ENCODE data around the gene IGFBP6. TPM values are rescaled to one million over a fixed set of nuclear protein-coding genes. Genes with fewer than 3 reads are reported as not detected.

Gene IGFBP6
- total RNA-seq, 2 experiments from 2014 or later, result 1.3 to 2.4 TPM

- Mint-ChIP-seq H3K27me3 (no peaks in the 10 kb centered on the region), H3K9me3 (ENCODE audit: low read depth) (no peaks in the 10 kb centered on the region), H3K27ac (peak overlapping the region; percentile 48)
Measured at GRCh38 chr12:53065975-53066931, 31.2 kb upstream of the IGFBP6 start.

GRCh38 chr12:53067074-53067992 lies 30.1 kb upstream of the IGFBP6 start:
- H3K27ac Mint-ChIP-seq, result no peak overlapping the region
- ATAC-seq, result peak; percentile 45
- intact Hi-C loops (cut with DNase I, micrococcal nuclease), result loop anchor here in 1 of 2 experiments (10.0 kb wide), 1 partner anchor 127 kb away; no protein-coding TSS in a partner anchor

More at GRCh38 chr12:53065975-53066931, 31.2 kb upstream of the IGFBP6 start:
- ATAC-seq (peak; percentile 78), DNase-seq (peak; percentile 85)
- ChIA-PET CTCF (interaction anchor here (0.6 to 15.8 kb wide), 47 partner anchors 9 to 714 kb away, joined by 3 to 277 read pairs (median 4); partner anchors contain the start of genes AAAS, ESPL1, IGFBP6 and SOAT2), POLR2A (interaction anchor here (0.6 to 2.0 kb wide), 4 partner anchors 13 to 70 kb away, joined by 3 to 6 read pairs (median 5); partner anchors contain the start of genes SOAT2 and SPRYD3)
- no peak overlapping the region for H3K4me3 Mint-ChIP-seq
- peaks cover 21% of the 10 kb centered on the region for H3K36me3 Mint-ChIP-seq (ENCODE audit: low read depth)
- intact Hi-C loops (cut with DNase I, micrococcal nuclease), result loop anchor here (1.0 to 10.0 kb wide), 3 partner anchors 33 to 131 kb away; no protein-coding TSS in a partner anchor
- peaks cover 7% of the 10 kb centered on the region for H3K4me1 Mint-ChIP-seq

DNA sequence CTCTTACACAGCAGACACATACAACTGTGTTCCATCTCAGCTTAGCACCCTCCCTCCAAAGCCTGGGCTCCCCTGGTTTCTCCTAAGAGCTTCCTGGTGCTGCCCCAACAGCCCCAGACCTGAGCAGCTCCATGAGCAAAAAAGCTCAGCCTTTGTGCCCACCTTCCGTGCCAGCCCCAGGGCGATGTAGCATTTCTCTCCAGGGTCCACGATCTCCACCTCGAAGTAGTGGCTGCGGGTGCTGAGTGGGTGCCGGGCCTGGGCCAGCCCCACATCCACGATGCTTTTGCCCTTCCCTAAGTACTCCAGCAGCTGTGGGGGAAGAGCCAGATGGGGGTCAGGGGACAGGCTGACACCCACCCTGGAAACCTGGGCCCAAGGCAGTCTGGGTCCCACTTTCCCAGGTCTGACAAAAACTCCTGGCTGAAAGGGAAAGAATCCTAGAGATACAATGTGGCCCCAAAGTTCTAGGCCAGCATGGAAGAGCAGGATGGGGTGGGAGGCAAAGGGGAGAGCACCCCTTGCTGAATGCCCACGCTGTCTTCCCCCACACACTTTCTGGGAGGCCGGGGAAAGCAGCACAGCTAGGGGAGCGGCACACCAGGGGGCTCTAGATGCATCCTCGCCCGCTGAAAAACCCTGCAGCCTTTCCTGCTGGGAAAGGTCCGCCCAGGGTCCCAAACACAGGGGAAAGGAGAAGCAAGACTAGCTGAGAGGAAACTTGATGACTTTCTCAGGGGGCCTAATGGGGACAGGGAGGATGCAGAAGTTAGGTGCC lies 29.3 kb upstream of the IGFBP6 start:
- DNase-seq (no peak), ATAC-seq (no peak)
- Mint-ChIP-seq H3K36me3 (ENCODE audit: low read depth) (peaks cover 24% of the 10 kb centered on the region), H3K4me3 (no peak overlapping the region), H3K27me3 (no peaks in the 10 kb centered on the region), H3K27ac (no peak overlapping the region), H3K9me3 (ENCODE audit: low read depth) (no peaks in the 10 kb centered on the region), H3K4me1 (peaks cover 7% of the 10 kb centered on the region)
- intact Hi-C loops (cut with DNase I, micrococcal nuclease), result loop anchor here in 1 of 2 experiments (10.0 kb wide), 1 partner anchor 127 kb away; no protein-coding TSS in a partner anchor
- POLR2A ChIA-PET, result no interaction called here
- CTCF ChIA-PET, result interaction anchor here (0.8 to 15.8 kb wide), 5 partner anchors 13 to 130 kb away, joined by 4 to 277 read pairs (median 4); partner anchors contain the start of genes IGFBP6, SOAT2 and SPRYD3

More at GRCh38 chr12:53067074-53067992, 30.1 kb upstream of the IGFBP6 start:
- CTCF ChIA-PET, result interaction anchor here (0.8 to 15.8 kb wide), 9 partner anchors 13 to 131 kb away, joined by 3 to 277 read pairs (median 6); partner anchors contain the start of genes IGFBP6, SOAT2 and SPRYD3
- no peaks in the 10 kb centered on the region for H3K27me3 Mint-ChIP-seq
- peaks cover 21% of the 10 kb centered on the region for H3K36me3 Mint-ChIP-seq (ENCODE audit: low read depth)
- POLR2A ChIA-PET, result interaction anchor here (0.7 to 2.0 kb wide), 2 partner anchors 12 to 36 kb away, joined by 4 to 6 read pairs; partner anchors contain the start of genes SOAT2 and SPRYD3
- peaks cover 7% of the 10 kb centered on the region for H3K4me1 Mint-ChIP-seq
- no peak overlapping the region for H3K4me3 Mint-ChIP-seq
- no peaks in the 10 kb centered on the region for H3K9me3 Mint-ChIP-seq (ENCODE audit: low read depth)
- peak; percentile 5 for DNase-seq

- H3K27me3 Mint-ChIP-seq, result no peaks in the 10 kb centered on the region
- ChIA-PET CTCF (interaction anchor here (0.5 to 15.8 kb wide), 4 partner anchors 12 to 229 kb away, joined by 3 to 277 read pairs (median 79); partner anchors contain the start of genes IGFBP6, SOAT2 and SPRYD3), POLR2A (no interaction called here)
- H3K9me3 Mint-ChIP-seq (ENCODE audit: low read depth), result no peaks in the 10 kb centered on the region
- peaks cover 8% of the 10 kb centered on the region for H3K4me1 Mint-ChIP-seq
- no peak overlapping the region for H3K27ac Mint-ChIP-seq
- peaks cover 25% of the 10 kb centered on the region for H3K36me3 Mint-ChIP-seq (ENCODE audit: low read depth)
- intact Hi-C loops (cut with DNase I, micrococcal nuclease), result loop anchor here in 1 of 2 experiments (10.0 kb wide), 1 partner anchor 126 kb away; no protein-coding TSS in a partner anchor
- DNase-seq (no peak), ATAC-seq (no peak)
- H3K4me3 Mint-ChIP-seq, result no peak overlapping the region
Measured at GRCh38 chr12:53068811-53069585, 28.5 kb upstream of the IGFBP6 start.

GRCh38 chr12:53069621-53070410 lies 27.7 kb upstream of the IGFBP6 start:
- ATAC-seq, result no peak
- no peaks in the 10 kb centered on the region for H3K9me3 Mint-ChIP-seq (ENCODE audit: low read depth)
- peaks cover 9% of the 10 kb centered on the region for H3K4me1 Mint-ChIP-seq
- no peak overlapping the region for H3K27ac Mint-ChIP-seq
- H3K4me3 Mint-ChIP-seq, result no peak overlapping the region
- H3K27me3 Mint-ChIP-seq, result no peaks in the 10 kb centered on the region
- CTCF ChIA-PET, result interaction anchor here (0.5 to 15.8 kb wide), 4 partner anchors 11 to 260 kb away, joined by 3 to 277 read pairs (median 79); partner anchors contain the start of genes IGFBP6, SOAT2 and SPRYD3
- no peak for DNase-seq
- POLR2A ChIA-PET, result no interaction called here
- intact Hi-C loops (cut with DNase I, micrococcal nuclease), result loop anchor here in 1 of 2 experiments (10.0 kb wide), 1 partner anchor 125 kb away; no protein-coding TSS in a partner anchor
- peaks cover 32% of the 10 kb centered on the region for H3K36me3 Mint-ChIP-seq (ENCODE audit: low read depth)

- POLR2A ChIA-PET, result interaction anchor here (0.6 kb wide), 1 partner anchor 124 kb away, joined by 3 read pairs; no protein-coding TSS in a partner anchor
- DNase-seq, result no peak
- intact Hi-C loops (cut with DNase I, micrococcal nuclease), result no loop called here
- ATAC-seq, result no peak
- H3K9me3 Mint-ChIP-seq (ENCODE audit: low read depth), result no peaks in the 10 kb centered on the region
- H3K4me1 Mint-ChIP-seq, result peaks cover 8% of the 10 kb centered on the region
- H3K27ac Mint-ChIP-seq, result peak overlapping the region; percentile 12
- no peak overlapping the region for H3K4me3 Mint-ChIP-seq
- CTCF ChIA-PET, result interaction anchor here (0.9 to 15.8 kb wide), 2 partner anchors 16 to 29 kb away, joined by 4 to 277 read pairs; partner anchors contain the start of genes IGFBP6 and SOAT2
- H3K36me3 Mint-ChIP-seq (ENCODE audit: low read depth), result peaks cover 26% of the 10 kb centered on the region
- H3K27me3 Mint-ChIP-seq, result no peaks in the 10 kb centered on the region
Measured at GRCh38 chr12:53070877-53071492, 26.5 kb upstream of the IGFBP6 start.

GRCh38 chr12:53071591-53072551 lies 25.6 kb upstream of the IGFBP6 start:
- intact Hi-C loops (cut with DNase I, micrococcal nuclease), result no loop called here
- H3K36me3 Mint-ChIP-seq (ENCODE audit: low read depth), result peaks cover 23% of the 10 kb centered on the region
- DNase-seq (no peak), ATAC-seq (no peak)
- H3K4me3 Mint-ChIP-seq, result no peak overlapping the region
- no peaks in the 10 kb centered on the region for H3K27me3 Mint-ChIP-seq
- ChIA-PET POLR2A (no interaction called here), CTCF (interaction anchor here (0.5 to 15.8 kb wide), 4 partner anchors 9 to 898 kb away, joined by 3 to 277 read pairs (median 4); partner anchors contain the start of genes IGFBP6 and SOAT2)
- peaks cover 9% of the 10 kb centered on the region for H3K4me1 Mint-ChIP-seq
- no peaks in the 10 kb centered on the region for H3K9me3 Mint-ChIP-seq (ENCODE audit: low read depth)
- no peak overlapping the region for H3K27ac Mint-ChIP-seq

DNA sequence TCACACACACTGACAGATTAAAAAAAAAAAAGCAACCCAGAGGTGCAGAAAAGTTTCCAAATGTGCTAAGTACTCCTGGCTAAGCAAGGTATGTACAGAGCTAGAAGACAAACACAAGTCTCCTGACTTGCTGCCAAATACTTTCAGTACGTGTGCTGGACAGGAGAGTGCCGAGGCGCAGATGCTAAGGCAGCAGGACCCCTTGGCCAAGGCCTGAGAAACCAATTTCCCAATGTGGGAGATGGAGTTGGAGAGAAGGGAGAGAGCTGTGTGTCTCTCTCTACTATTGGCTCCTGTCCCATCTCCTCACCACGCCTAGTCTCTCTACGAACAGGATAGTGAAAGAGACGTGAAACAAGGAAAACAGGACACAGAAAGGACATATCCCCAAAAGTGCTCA lies 23.6 kb upstream of the IGFBP6 start:
- H3K4me1 Mint-ChIP-seq, result peaks cover 16% of the 10 kb centered on the region
- no peaks in the 10 kb centered on the region for H3K9me3 Mint-ChIP-seq (ENCODE audit: low read depth)
- DNase-seq (no peak), ATAC-seq (no peak)
- CTCF ChIA-PET, result interaction anchor here (14.8 to 15.8 kb wide), 2 partner anchors 9 to 27 kb away, joined by 155 to 277 read pairs; partner anchors contain the start of genes IGFBP6 and SOAT2
- peaks cover 27% of the 10 kb centered on the region for H3K36me3 Mint-ChIP-seq (ENCODE audit: low read depth)
- intact Hi-C loops (cut with DNase I, micrococcal nuclease), result no loop called here
- no peak overlapping the region for H3K4me3 Mint-ChIP-seq
- H3K27me3 Mint-ChIP-seq, result no peaks in the 10 kb centered on the region
- POLR2A ChIA-PET, result no interaction called here
- H3K27ac Mint-ChIP-seq, result no peak overlapping the region
